GM23338 (cell line): ENCODE data around the gene ANKRD40CL. TPM values are rescaled to one million over a fixed set of nuclear protein-coding genes. Genes with fewer than 3 reads are reported as not detected.

Experiments
- ATAC-seq: fragments of 200-7000 bp; cut with Tn5 transposase; 3 replicates; pipeline ENCODE4 v1.9.1; 2020
- DNase-seq: peaks from one replicate; pipeline ENCODE4 v3.0.0-alpha.2; 2015; ENCODE audit warnings: low spot score
- H2AFZ ChIP-seq: fragments of 200-600 bp; sonication (generic); 2 replicates; pipeline ENCODE4 v1.8.0; 2016; ENCODE audit warnings: antibody characterized with exemption, mild to moderate bottlenecking, moderate library complexity
- H3F3A ChIP-seq: fragments of 200-600 bp; sonication (generic); replicated peaks from 2 replicates; pipeline ENCODE4 v1.8.0; 2017; ENCODE audit warnings: antibody characterized with exemption, mixed run types, low read depth
- H3K27ac ChIP-seq: fragments of 200-600 bp; sonication (generic); 2 replicates; pipeline ENCODE4 v1.6.1; 2016; ENCODE audit warnings: low read depth
- H3K27me3 ChIP-seq: fragments of 200-600 bp; sonication (generic); 2 replicates; pipeline ENCODE4 v1.8.0; 2016; ENCODE audit warnings: mild to moderate bottlenecking, mixed run types, moderate library complexity; ENCODE audit not compliant: insufficient read depth
- H3K36me3 ChIP-seq: fragments of 200-600 bp; sonication (generic); 2 replicates; pipeline ENCODE4 v1.8.0; 2016; ENCODE audit warnings: mild to moderate bottlenecking; ENCODE audit not compliant: insufficient read depth
- H3K4me1 ChIP-seq: fragments of 200-600 bp; sonication (generic); 2 replicates; pipeline ENCODE4 v1.8.0; 2016; ENCODE audit warnings: mild to moderate bottlenecking, moderate library complexity; ENCODE audit not compliant: insufficient read depth
- H3K4me2 ChIP-seq: fragments of 200-600 bp; sonication (generic); 2 replicates; pipeline ENCODE4 v1.7.1; 2017; ENCODE audit warnings: mixed run types
- H3K4me3 ChIP-seq: fragments of 200-600 bp; sonication (generic); 2 replicates; pipeline ENCODE4 v1.6.1; 2016; ENCODE audit warnings: mixed run types
- H3K79me2 ChIP-seq: fragments of 200-600 bp; sonication (generic); replicated peaks from 2 replicates; pipeline ENCODE4 v1.8.0; 2017; ENCODE audit warnings: mild to moderate bottlenecking; ENCODE audit not compliant: insufficient read depth
- H3K9me2 ChIP-seq: fragments of 200-600 bp; sonication (generic); 2 replicates; pipeline ENCODE4 v1.8.0; 2017; ENCODE audit not compliant: insufficient read depth
- H4K20me1 ChIP-seq: fragments of 200-600 bp; sonication (generic); replicated peaks from 2 replicates; pipeline ENCODE4 v1.8.0; 2017; ENCODE audit warnings: mild to moderate bottlenecking; ENCODE audit not compliant: insufficient read depth
- H3K27ac Mint-ChIP-seq: 2 replicates; pipeline ENCODE4 v1.8.0; 2020; ENCODE audit warnings: inconsistent platforms, mild to moderate bottlenecking, moderate library complexity, mixed read lengths
- H3K27me3 Mint-ChIP-seq: 3 replicates; pipeline ENCODE4 v1.8.0; 2022; ENCODE audit warnings: low read depth, mild to moderate bottlenecking, moderate library complexity, mixed read lengths, inconsistent platforms; ENCODE audit not compliant: insufficient read depth, poor library complexity
- H3K36me3 Mint-ChIP-seq: 3 replicates; pipeline ENCODE4 v1.8.0; 2021; ENCODE audit warnings: low read depth, mild to moderate bottlenecking, inconsistent platforms, moderate library complexity, mixed read lengths
- H3K4me1 Mint-ChIP-seq: 3 replicates; pipeline ENCODE4 v1.8.0; 2020; ENCODE audit warnings: mild to moderate bottlenecking, inconsistent platforms, mixed read lengths
- H3K4me3 Mint-ChIP-seq: 3 replicates; pipeline ENCODE4 v1.8.0; 2021; ENCODE audit warnings: moderate library complexity, mild to moderate bottlenecking, inconsistent platforms, mixed read lengths
- H3K9me3 Mint-ChIP-seq: 3 replicates; pipeline ENCODE4 v1.8.0; 2020; ENCODE audit warnings: moderate library complexity, mild to moderate bottlenecking, inconsistent platforms, mixed read lengths
- CREB1 ChIP-seq: fragments of 250-450 bp; sonication (Bioruptor Pico); IDR thresholded peaks from 2 replicates; pipeline ENCODE4 v1.5.0; 2020; ENCODE audit warnings: low read depth, mild to moderate bottlenecking, moderate library complexity
- EZH2 ChIP-seq: fragments of 200-600 bp; sonication (generic); IDR thresholded peaks from one replicate; pipeline ENCODE4 v1.8.0; 2017; ENCODE audit warnings: antibody characterized with exemption, mild to moderate bottlenecking, low read depth; ENCODE audit not compliant: unreplicated experiment
- EZH2phosphoT487 ChIP-seq: fragments of 200-600 bp; sonication (generic); IDR thresholded peaks from one replicate; pipeline ENCODE4 v1.8.1; 2018; ENCODE audit warnings: antibody characterized with exemption; ENCODE audit not compliant: unreplicated experiment
- JUNB ChIP-seq: IDR thresholded peaks from one replicate; pipeline ENCODE4 v1.6.1; 2016; ENCODE audit warnings: antibody characterized with exemption; ENCODE audit not compliant: unreplicated experiment
- NANOG ChIP-seq: IDR thresholded peaks from 2 replicates; pipeline ENCODE4 v1.6.1; 2016; ENCODE audit warnings: antibody characterized with exemption, borderline replicate concordance
- POLR2AphosphoS5 ChIP-seq: IDR thresholded peaks from 2 replicates; pipeline ENCODE4 v1.6.1; 2016; ENCODE audit warnings: antibody characterized with exemption, low read depth
- STAT1 ChIP-seq: IDR thresholded peaks from one replicate; pipeline ENCODE4 v1.6.1; 2016; ENCODE audit warnings: antibody characterized with exemption; ENCODE audit not compliant: unreplicated experiment
- ZNF114 ChIP-seq: fragments of 250-450 bp; sonication (Bioruptor Pico); IDR thresholded peaks from 2 replicates; pipeline ENCODE4 v1.5.0; 2020; ENCODE audit warnings: mild to moderate bottlenecking, moderate library complexity
- ZNF331 ChIP-seq: fragments of 250-450 bp; sonication (Bioruptor Pico); IDR thresholded peaks from 2 replicates; pipeline ENCODE4 v1.5.0; 2020; ENCODE audit warnings: low read depth, mild to moderate bottlenecking, moderate library complexity
- polyA plus RNA-seq: library from polyadenylated mRNA; unstranded; fragments of >200 nt; fragmentation: Nextera tagmentation; extraction: Ambion mirVana; gene quantifications from 2 replicates; pipeline ENCODE4 v1.2.1, GENCODE V29; 2016
- total RNA-seq: library from RNA; depleted of rRNA; stranded (reverse); fragments of >200 nt; shearing (Covaris generic); gene quantifications from 2 replicates; pipeline ENCODE4 v1.2.3, GENCODE V29; 2014
- TF ChIP-seq, protein P1 (sequence below): fragments of 250-450 bp; sonication (Bioruptor Pico); IDR thresholded peaks from 2 replicates; pipeline ENCODE4 v1.5.0; 2020; ENCODE audit warnings: mild to moderate bottlenecking, moderate library complexity
- TF ChIP-seq, protein P2 (sequence below): IDR thresholded peaks from 2 replicates; pipeline ENCODE4 v1.6.1; 2016; ENCODE audit warnings: antibody characterized with exemption
- TF ChIP-seq, protein P3 (sequence below), 2 experiments: fragments of 200-600 bp in 1 of 2; sonication (generic) in 1 of 2; conservative IDR thresholded peaks; 2 replicates each; pipeline versions ENCODE4 v1.5.1 to v1.6.1; 2016 to 2017; ENCODE audit warnings: antibody characterized with exemption in 2 of 2, low read depth in 2 of 2, mild to moderate bottlenecking in 2 of 2, moderate library complexity in 1 of 2
- TF ChIP-seq, protein P4 (sequence below): IDR thresholded peaks from one replicate; pipeline ENCODE4 v1.6.1; 2018; ENCODE audit warnings: antibody characterized with exemption; ENCODE audit not compliant: unreplicated experiment

The ANKRD40CL gene
- total and polyA plus RNA-seq, 2 experiments from 2014 or later, result not detected

DNA sequence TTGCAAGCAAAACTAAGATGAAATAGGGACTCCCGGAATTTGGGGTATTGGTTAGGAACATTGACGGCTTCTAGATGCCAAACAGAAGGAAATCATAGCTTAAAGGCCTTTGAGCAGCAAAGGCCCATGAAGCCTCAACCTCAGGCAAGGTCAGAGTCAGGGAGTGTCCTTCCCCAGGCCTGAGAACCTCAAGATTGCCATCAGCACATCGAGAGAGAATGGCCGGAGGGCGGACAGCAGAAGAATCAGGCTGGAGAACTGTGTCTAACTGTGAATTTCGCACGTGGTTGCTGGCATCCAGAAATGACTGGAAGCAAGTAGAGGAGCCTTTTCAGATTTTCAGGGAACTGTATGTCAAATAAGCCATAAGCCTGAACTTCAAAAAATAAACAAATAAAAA lies 24.8 kb upstream of the ANKRD40CL start:
- peaks cover 8% of the 10 kb centered on the region for H3K4me1 ChIP-seq
- no peaks in the 10 kb centered on the region for H3K36me3 Mint-ChIP-seq
- TF ChIP-seq STAT1 (no peak), EZH2phosphoT487 (no peak), CREB1 (no peak), EZH2 (no peak), JUNB (no peak), NANOG (no peak), ZNF331 (CRISPR knock-in tag) (no peak), POLR2AphosphoS5 (no peak), ZNF114 (CRISPR knock-in tag) (no peak)
- TF ChIP-seq, protein P1, sequence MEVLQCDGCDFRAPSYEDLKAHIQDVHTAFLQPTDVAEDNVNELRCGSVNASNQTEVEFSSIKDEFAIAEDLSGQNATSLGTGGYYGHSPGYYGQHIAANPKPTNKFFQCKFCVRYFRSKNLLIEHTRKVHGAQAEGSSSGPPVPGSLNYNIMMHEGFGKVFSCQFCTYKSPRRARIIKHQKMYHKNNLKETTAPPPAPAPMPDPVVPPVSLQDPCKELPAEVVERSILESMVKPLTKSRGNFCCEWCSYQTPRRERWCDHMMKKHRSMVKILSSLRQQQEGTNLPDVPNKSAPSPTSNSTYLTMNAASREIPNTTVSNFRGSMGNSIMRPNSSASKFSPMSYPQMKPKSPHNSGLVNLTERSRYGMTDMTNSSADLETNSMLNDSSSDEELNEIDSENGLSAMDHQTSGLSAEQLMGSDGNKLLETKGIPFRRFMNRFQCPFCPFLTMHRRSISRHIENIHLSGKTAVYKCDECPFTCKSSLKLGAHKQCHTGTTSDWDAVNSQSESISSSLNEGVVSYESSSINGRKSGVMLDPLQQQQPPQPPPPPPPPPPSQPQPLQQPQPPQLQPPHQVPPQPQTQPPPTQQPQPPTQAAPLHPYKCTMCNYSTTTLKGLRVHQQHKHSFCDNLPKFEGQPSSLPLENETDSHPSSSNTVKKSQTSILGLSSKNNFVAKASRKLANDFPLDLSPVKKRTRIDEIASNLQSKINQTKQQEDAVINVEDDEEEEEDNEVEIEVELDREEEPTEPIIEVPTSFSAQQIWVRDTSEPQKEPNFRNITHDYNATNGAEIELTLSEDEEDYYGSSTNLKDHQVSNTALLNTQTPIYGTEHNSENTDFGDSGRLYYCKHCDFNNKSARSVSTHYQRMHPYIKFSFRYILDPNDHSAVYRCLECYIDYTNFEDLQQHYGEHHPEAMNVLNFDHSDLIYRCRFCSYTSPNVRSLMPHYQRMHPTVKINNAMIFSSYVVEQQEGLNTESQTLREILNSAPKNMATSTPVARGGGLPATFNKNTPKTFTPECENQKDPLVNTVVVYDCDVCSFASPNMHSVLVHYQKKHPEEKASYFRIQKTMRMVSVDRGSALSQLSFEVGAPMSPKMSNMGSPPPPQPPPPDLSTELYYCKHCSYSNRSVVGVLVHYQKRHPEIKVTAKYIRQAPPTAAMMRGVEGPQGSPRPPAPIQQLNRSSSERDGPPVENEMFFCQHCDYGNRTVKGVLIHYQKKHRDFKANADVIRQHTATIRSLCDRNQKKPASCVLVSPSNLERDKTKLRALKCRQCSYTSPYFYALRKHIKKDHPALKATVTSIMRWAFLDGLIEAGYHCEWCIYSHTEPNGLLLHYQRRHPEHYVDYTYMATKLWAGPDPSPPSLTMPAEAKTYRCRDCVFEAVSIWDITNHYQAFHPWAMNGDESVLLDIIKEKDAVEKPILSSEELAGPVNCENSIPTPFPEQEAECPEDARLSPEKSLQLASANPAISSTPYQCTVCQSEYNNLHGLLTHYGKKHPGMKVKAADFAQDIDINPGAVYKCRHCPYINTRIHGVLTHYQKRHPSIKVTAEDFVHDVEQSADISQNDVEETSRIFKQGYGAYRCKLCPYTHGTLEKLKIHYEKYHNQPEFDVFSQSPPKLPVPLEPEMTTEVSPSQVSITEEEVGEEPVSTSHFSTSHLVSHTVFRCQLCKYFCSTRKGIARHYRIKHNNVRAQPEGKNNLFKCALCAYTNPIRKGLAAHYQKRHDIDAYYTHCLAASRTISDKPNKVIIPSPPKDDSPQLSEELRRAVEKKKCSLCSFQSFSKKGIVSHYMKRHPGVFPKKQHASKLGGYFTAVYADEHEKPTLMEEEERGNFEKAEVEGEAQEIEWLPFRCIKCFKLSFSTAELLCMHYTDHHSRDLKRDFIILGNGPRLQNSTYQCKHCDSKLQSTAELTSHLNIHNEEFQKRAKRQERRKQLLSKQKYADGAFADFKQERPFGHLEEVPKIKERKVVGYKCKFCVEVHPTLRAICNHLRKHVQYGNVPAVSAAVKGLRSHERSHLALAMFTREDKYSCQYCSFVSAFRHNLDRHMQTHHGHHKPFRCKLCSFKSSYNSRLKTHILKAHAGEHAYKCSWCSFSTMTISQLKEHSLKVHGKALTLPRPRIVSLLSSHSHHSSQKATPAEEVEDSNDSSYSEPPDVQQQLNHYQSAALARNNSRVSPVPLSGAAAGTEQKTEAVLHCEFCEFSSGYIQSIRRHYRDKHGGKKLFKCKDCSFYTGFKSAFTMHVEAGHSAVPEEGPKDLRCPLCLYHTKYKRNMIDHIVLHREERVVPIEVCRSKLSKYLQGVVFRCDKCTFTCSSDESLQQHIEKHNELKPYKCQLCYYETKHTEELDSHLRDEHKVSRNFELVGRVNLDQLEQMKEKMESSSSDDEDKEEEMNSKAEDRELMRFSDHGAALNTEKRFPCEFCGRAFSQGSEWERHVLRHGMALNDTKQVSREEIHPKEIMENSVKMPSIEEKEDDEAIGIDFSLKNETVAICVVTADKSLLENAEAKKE (CRISPR knock-in tag), result no peak
- TF ChIP-seq, protein P2, sequence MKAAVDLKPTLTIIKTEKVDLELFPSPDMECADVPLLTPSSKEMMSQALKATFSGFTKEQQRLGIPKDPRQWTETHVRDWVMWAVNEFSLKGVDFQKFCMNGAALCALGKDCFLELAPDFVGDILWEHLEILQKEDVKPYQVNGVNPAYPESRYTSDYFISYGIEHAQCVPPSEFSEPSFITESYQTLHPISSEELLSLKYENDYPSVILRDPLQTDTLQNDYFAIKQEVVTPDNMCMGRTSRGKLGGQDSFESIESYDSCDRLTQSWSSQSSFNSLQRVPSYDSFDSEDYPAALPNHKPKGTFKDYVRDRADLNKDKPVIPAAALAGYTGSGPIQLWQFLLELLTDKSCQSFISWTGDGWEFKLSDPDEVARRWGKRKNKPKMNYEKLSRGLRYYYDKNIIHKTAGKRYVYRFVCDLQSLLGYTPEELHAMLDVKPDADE, result no peak
- TF ChIP-seq, protein P3, sequence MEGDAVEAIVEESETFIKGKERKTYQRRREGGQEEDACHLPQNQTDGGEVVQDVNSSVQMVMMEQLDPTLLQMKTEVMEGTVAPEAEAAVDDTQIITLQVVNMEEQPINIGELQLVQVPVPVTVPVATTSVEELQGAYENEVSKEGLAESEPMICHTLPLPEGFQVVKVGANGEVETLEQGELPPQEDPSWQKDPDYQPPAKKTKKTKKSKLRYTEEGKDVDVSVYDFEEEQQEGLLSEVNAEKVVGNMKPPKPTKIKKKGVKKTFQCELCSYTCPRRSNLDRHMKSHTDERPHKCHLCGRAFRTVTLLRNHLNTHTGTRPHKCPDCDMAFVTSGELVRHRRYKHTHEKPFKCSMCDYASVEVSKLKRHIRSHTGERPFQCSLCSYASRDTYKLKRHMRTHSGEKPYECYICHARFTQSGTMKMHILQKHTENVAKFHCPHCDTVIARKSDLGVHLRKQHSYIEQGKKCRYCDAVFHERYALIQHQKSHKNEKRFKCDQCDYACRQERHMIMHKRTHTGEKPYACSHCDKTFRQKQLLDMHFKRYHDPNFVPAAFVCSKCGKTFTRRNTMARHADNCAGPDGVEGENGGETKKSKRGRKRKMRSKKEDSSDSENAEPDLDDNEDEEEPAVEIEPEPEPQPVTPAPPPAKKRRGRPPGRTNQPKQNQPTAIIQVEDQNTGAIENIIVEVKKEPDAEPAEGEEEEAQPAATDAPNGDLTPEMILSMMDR (conservative IDR thresholded peaks at IDR 0.05; ENCODE audit: low read depth in 2 of 2), result no peak
- TF ChIP-seq, protein P4, sequence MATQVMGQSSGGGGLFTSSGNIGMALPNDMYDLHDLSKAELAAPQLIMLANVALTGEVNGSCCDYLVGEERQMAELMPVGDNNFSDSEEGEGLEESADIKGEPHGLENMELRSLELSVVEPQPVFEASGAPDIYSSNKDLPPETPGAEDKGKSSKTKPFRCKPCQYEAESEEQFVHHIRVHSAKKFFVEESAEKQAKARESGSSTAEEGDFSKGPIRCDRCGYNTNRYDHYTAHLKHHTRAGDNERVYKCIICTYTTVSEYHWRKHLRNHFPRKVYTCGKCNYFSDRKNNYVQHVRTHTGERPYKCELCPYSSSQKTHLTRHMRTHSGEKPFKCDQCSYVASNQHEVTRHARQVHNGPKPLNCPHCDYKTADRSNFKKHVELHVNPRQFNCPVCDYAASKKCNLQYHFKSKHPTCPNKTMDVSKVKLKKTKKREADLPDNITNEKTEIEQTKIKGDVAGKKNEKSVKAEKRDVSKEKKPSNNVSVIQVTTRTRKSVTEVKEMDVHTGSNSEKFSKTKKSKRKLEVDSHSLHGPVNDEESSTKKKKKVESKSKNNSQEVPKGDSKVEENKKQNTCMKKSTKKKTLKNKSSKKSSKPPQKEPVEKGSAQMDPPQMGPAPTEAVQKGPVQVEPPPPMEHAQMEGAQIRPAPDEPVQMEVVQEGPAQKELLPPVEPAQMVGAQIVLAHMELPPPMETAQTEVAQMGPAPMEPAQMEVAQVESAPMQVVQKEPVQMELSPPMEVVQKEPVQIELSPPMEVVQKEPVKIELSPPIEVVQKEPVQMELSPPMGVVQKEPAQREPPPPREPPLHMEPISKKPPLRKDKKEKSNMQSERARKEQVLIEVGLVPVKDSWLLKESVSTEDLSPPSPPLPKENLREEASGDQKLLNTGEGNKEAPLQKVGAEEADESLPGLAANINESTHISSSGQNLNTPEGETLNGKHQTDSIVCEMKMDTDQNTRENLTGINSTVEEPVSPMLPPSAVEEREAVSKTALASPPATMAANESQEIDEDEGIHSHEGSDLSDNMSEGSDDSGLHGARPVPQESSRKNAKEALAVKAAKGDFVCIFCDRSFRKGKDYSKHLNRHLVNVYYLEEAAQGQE, result no peak

More for the DNA sequence above, 24.8 kb upstream of the ANKRD40CL start:
- Histone ChIP-seq H3F3A (no peaks in the 10 kb centered on the region), H3K27ac (no peak overlapping the region), H3K27me3 (no peaks in the 10 kb centered on the region), H3K4me3 (no peak overlapping the region), H2AFZ (no peak overlapping the region), H3K4me2 (no peak overlapping the region), H4K20me1 (no peaks in the 10 kb centered on the region), H3K36me3 (no peaks in the 10 kb centered on the region), H3K9me2 (no peaks in the 10 kb centered on the region), H3K79me2 (no peaks in the 10 kb centered on the region)
- ATAC-seq (no peak), DNase-seq (no peak)
- Mint-ChIP-seq H3K4me3 (no peak overlapping the region), H3K4me1 (peaks cover 13% of the 10 kb centered on the region), H3K27me3 (no peaks in the 10 kb centered on the region), H3K9me3 (no peaks in the 10 kb centered on the region), H3K27ac (no peak overlapping the region)
